ENCODE data around the gene WFIKKN1.

DNA sequence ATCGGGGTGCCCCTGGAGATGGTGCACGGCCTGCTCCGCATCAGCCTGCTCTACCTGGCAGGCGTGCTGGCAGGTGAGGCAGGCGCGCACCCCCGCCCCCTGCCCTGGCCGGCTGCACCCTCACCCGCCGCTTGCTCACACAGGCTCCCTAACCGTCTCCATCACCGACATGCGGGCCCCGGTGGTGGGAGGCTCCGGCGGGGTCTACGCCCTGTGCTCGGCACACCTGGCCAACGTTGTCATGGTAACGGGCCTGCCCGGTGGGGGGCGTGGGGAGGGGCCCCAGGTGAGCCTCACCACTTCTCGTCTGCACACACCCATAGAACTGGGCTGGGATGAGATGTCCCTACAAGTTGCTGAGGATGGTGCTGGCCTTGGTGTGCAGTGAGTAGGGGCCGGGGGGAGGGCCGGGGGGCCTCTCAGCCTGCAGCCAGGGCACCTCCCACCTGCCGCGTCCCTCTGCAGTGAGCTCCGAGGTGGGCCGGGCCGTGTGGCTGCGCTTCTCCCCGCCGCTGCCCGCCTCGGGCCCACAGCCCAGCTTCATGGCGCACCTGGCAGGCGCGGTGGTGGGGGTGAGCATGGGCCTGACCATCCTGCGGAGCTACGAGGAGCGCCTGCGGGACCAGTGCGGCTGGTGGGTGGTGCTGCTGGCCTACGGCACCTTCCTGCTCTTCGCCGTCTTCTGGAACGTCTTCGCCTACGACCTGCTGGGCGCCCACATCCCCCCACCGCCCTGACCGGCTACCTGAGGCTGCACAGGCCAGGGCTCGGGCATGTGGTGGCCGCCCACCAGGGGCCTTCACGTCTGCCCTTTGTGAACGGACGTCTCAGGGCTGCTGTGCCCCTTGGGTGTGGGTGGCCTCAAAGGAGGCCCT lies 46.8 kb downstream of the WFIKKN1 start:
- TF ChIP-seq, protein P1, sequence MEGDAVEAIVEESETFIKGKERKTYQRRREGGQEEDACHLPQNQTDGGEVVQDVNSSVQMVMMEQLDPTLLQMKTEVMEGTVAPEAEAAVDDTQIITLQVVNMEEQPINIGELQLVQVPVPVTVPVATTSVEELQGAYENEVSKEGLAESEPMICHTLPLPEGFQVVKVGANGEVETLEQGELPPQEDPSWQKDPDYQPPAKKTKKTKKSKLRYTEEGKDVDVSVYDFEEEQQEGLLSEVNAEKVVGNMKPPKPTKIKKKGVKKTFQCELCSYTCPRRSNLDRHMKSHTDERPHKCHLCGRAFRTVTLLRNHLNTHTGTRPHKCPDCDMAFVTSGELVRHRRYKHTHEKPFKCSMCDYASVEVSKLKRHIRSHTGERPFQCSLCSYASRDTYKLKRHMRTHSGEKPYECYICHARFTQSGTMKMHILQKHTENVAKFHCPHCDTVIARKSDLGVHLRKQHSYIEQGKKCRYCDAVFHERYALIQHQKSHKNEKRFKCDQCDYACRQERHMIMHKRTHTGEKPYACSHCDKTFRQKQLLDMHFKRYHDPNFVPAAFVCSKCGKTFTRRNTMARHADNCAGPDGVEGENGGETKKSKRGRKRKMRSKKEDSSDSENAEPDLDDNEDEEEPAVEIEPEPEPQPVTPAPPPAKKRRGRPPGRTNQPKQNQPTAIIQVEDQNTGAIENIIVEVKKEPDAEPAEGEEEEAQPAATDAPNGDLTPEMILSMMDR (IDR thresholded peaks at IDR 0.05): no peak
- TF ChIP-seq POLR2A (IDR thresholded peaks at IDR 0.05): no peak
